Glutamatergic neuron (in vitro differentiated cells): ENCODE measurements around the gene PRKCA. TPM values are rescaled to one million over a fixed set of nuclear protein-coding genes. Genes with fewer than 3 reads are reported as not detected.
"Not testable (repeated sequence)": the region's sequence is repeated elsewhere in the genome, so short reads cannot be mapped to it uniquely, and the experiment has no call there.

ENCODE experiments used
- DNase-seq: peaks from one replicate; pipeline ENCODE4 v3.0.0; 2022
- H3K27ac Mint-ChIP-seq: one replicate; pipeline ENCODE4 v1.8.0; 2020; ENCODE audit warnings: mild to moderate bottlenecking, mixed read lengths, inconsistent platforms; ENCODE audit not compliant: unreplicated experiment
- H3K27me3 Mint-ChIP-seq: one replicate; pipeline ENCODE4 v1.8.0; 2020; ENCODE audit warnings: mild to moderate bottlenecking, moderate library complexity, mixed read lengths, inconsistent platforms; ENCODE audit not compliant: unreplicated experiment
- H3K36me3 Mint-ChIP-seq: one replicate; pipeline ENCODE4 v1.8.0; 2020; ENCODE audit warnings: mild to moderate bottlenecking, mixed read lengths, inconsistent platforms; ENCODE audit not compliant: unreplicated experiment
- H3K4me1 Mint-ChIP-seq: one replicate; pipeline ENCODE4 v1.8.0; 2020; ENCODE audit warnings: mild to moderate bottlenecking, low read depth, mixed read lengths, inconsistent platforms; ENCODE audit not compliant: unreplicated experiment
- H3K4me3 Mint-ChIP-seq: one replicate; pipeline ENCODE4 v1.8.0; 2020; ENCODE audit warnings: mild to moderate bottlenecking, mixed read lengths, inconsistent platforms; ENCODE audit not compliant: unreplicated experiment
- H3K9me3 Mint-ChIP-seq: one replicate; pipeline ENCODE4 v1.8.0; 2020; ENCODE audit warnings: mild to moderate bottlenecking, moderate library complexity, mixed read lengths, inconsistent platforms; ENCODE audit not compliant: unreplicated experiment
- total RNA-seq: library from RNA; stranded (reverse); fragmentation: NEBNext Ultra II Directional; extraction: Animal tissue kit (Norgen Biotek cat#: 25700); gene quantifications from one replicate; pipeline ENCODE4 v1.2.1, GENCODE V29; 2021; ENCODE audit not compliant: unreplicated experiment
- TF ChIP-seq, protein P1 (sequence below): fragments of 200-600 bp; sonication (generic); IDR thresholded peaks from one replicate; pipeline ENCODE4 v1.5.0; 2021; ENCODE audit not compliant: partially characterized antibody, unreplicated experiment

Gene PRKCA
- total RNA-seq, 1 donor from 2014 or later = 2.2 TPM

DNA sequence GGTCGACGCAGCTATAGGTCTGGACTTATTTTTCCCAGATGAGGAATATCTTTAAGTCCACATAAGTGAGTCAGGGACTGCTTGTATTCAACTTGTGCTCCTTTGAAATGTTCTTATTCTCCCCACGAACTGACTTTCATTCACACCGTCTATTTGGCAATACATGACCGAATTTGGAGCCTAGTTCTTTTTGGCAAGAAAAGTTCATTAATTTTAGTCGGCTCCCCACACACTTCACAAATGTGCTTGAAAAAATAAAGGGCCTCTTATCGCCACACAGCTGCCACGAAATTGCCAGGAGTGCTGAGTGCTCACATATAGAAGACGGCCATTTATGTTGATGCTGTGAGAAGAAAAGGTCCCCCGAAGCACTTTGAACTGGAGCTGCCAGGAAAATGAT is 152.6 kb downstream of the PRKCA start:
- H3K4me3 Mint-ChIP-seq = no peak overlapping the region
- H3K36me3 Mint-ChIP-seq = no peaks in the 10 kb centered on the region
- TF ChIP-seq, protein P1, sequence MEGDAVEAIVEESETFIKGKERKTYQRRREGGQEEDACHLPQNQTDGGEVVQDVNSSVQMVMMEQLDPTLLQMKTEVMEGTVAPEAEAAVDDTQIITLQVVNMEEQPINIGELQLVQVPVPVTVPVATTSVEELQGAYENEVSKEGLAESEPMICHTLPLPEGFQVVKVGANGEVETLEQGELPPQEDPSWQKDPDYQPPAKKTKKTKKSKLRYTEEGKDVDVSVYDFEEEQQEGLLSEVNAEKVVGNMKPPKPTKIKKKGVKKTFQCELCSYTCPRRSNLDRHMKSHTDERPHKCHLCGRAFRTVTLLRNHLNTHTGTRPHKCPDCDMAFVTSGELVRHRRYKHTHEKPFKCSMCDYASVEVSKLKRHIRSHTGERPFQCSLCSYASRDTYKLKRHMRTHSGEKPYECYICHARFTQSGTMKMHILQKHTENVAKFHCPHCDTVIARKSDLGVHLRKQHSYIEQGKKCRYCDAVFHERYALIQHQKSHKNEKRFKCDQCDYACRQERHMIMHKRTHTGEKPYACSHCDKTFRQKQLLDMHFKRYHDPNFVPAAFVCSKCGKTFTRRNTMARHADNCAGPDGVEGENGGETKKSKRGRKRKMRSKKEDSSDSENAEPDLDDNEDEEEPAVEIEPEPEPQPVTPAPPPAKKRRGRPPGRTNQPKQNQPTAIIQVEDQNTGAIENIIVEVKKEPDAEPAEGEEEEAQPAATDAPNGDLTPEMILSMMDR = no peak
- H3K27ac Mint-ChIP-seq = no peak overlapping the region
- H3K9me3 Mint-ChIP-seq = peaks cover 1% of the 10 kb centered on the region
- no peaks in the 10 kb centered on the region for H3K4me1 Mint-ChIP-seq
- no peaks in the 10 kb centered on the region for H3K27me3 Mint-ChIP-seq
- no peak for DNase-seq

DNA sequence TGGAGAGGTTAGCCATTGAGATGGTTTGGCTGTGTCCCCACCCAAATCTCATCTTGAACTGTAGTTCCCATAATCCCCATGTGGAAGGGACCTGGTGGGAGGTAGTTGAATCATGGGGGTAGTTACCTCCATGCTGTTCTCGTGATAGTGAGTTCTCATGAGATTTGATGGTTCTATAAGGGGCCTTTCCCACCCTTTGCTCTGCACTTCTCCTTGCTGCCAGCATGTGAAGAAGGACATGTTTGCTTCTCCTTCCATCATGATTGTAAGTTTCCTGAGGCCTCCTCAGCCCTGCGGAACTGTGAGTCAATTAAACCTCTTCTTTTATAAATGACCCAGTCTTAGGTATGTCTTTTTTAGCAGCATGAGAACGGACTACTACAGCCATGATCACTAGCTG is 155.1 kb downstream of the PRKCA start:
- H3K4me1 Mint-ChIP-seq, H3K27ac Mint-ChIP-seq, H3K9me3 Mint-ChIP-seq, H3K4me3 Mint-ChIP-seq, DNase-seq, H3K27me3 Mint-ChIP-seq, H3K36me3 Mint-ChIP-seq: not testable (repeated sequence)

DNA sequence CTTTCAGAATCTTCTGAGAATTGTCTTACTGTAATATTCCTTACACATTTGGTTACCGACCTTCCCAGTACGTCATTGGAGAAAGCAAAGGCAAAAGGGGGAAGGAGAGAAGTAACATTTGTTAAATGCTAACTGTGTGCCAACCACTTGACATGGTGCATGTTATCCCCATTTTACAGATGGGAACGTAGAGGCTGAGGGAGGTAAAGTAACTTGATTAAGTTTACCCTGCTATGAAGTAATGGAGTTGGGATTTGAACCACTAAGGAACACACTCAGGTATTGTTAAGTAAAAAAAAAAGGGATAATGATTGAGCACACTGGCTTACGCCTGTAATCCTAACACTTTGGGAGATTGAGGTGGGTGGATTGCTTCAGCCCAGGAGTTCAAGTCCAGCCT is 156.4 kb downstream of the PRKCA start:
- TF ChIP-seq, protein P1 = no peak

DNA sequence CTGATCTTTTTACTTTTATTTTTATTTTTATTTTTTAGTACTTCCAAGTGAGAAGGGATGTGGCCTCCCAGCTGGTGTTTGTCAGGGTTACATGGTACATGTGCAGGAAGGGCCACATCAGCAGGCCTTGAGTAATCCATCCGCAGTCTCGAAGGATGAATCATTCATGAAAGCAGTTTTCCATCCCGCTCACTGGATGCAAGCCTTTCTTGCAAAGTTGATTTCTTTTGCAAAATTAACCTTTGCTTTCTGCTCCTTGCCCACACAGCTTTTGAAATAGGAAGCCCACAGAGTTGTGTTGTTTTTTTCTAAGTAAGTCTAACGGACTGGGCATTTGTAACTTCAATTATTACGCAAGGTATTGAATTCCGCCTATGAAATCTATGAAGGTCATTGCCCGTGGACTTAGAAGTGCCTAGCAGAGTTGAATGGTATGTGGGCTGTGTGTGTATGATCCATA is 157.4 kb downstream of the PRKCA start:
- no peak overlapping the region for H3K4me3 Mint-ChIP-seq
- peaks cover 1% of the 10 kb centered on the region for H3K9me3 Mint-ChIP-seq
- TF ChIP-seq, protein P1 = no peak
- no peaks in the 10 kb centered on the region for H3K4me1 Mint-ChIP-seq
- H3K36me3 Mint-ChIP-seq = no peaks in the 10 kb centered on the region
- no peak overlapping the region for H3K27ac Mint-ChIP-seq
- DNase-seq = no peak
- no peaks in the 10 kb centered on the region for H3K27me3 Mint-ChIP-seq

More for the DNA sequence above, 156.4 kb downstream of the PRKCA start:
- Mint-ChIP-seq H3K36me3 (no peaks in the 10 kb centered on the region), H3K27me3 (no peaks in the 10 kb centered on the region), H3K9me3 (peaks cover 1% of the 10 kb centered on the region), H3K4me1 (no peaks in the 10 kb centered on the region), H3K27ac (no peak overlapping the region), H3K4me3 (no peak overlapping the region)
- DNase-seq = no peak

DNA sequence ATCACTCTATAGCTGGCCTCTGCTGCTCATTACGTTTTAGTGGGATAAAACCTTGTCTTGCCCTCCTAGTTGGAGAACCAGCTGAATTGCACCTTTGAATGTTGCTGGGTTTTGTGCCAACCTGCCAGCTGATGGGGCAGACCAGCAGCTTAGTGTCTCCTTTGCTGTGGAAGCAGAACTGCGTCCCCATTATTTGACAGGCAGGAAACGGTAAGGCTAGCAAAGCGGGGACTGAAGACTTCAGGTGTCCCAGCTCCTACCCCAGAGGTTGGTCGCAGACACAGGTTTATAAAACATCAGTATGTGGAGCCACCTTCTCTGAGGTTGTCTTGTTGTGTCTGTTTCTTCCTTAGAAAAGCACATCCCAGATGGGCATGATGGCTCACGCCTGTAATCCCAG is 158.1 kb downstream of the PRKCA start:
- TF ChIP-seq, protein P1 = no peak
- Mint-ChIP-seq H3K36me3 (no peaks in the 10 kb centered on the region), H3K9me3 (peaks cover 1% of the 10 kb centered on the region), H3K27me3 (no peaks in the 10 kb centered on the region), H3K4me1 (no peaks in the 10 kb centered on the region), H3K27ac (no peak overlapping the region), H3K4me3 (no peak overlapping the region)
- no peak for DNase-seq
